Measurements from ENCODE around the gene RAB7B.

The RAB7B gene

GRCh38 chr1:205959789-205960188 lies 43.4 kb downstream of the RAB7B start:
- no peak for TF ChIP-seq CTCF (IDR thresholded peaks at IDR 0.05; ENCODE audit: low read depth, low read length, missing control alignments)
- H3K4me3 ChIP-seq (ENCODE audit: low read depth, low read length): no peak overlapping the region
- H3K36me3 ChIP-seq (replicated peaks): no peaks in the 10 kb centered on the region
- in situ Hi-C loops (cut with HindIII; ENCODE audit: low pct_ligation_motif_present, low sequenced_read_pairs): no loop called here
- peaks cover 15% of the 10 kb centered on the region for H3K27me3 ChIP-seq (replicated peaks)
- no peak for DNase-seq
- H3K27ac ChIP-seq: no peak overlapping the region

- Histone ChIP-seq H3K27ac (no peak overlapping the region), H3K4me3 (ENCODE audit: low read depth, low read length) (no peak overlapping the region), H3K27me3 (replicated peaks) (peaks cover 15% of the 10 kb centered on the region), H3K36me3 (replicated peaks) (no peaks in the 10 kb centered on the region)
- in situ Hi-C loops (cut with HindIII; ENCODE audit: low pct_ligation_motif_present, low sequenced_read_pairs): no loop called here
- no peak for DNase-seq
- no peak for TF ChIP-seq CTCF (IDR thresholded peaks at IDR 0.05; ENCODE audit: low read depth, low read length, missing control alignments)
Measured at GRCh38 chr1:205955499-205955898, 47.7 kb downstream of the RAB7B start.

- DNase-seq: no peak
- Histone ChIP-seq H3K27ac (no peak overlapping the region), H3K36me3 (replicated peaks) (no peaks in the 10 kb centered on the region), H3K27me3 (replicated peaks) (peaks cover 13% of the 10 kb centered on the region), H3K4me3 (ENCODE audit: low read depth, low read length) (no peak overlapping the region)
- in situ Hi-C loops (cut with HindIII; ENCODE audit: low pct_ligation_motif_present, low sequenced_read_pairs): no loop called here
- TF ChIP-seq CTCF (IDR thresholded peaks at IDR 0.05; ENCODE audit: low read depth, low read length, missing control alignments): no peak
Measured at GRCh38 chr1:205954819-205955404, 48.3 kb downstream of the RAB7B start.

GRCh38 chr1:205951746-205952145 lies 51.4 kb downstream of the RAB7B start:
- Histone ChIP-seq H3K27ac (no peak overlapping the region), H3K36me3 (replicated peaks) (no peaks in the 10 kb centered on the region), H3K27me3 (replicated peaks) (peaks cover 6% of the 10 kb centered on the region), H3K4me3 (ENCODE audit: low read depth, low read length) (no peak overlapping the region)
- in situ Hi-C loops (cut with HindIII; ENCODE audit: low pct_ligation_motif_present, low sequenced_read_pairs): no loop called here
- TF ChIP-seq CTCF (IDR thresholded peaks at IDR 0.05; ENCODE audit: low read depth, low read length, missing control alignments): no peak
- DNase-seq: no peak

DNA sequence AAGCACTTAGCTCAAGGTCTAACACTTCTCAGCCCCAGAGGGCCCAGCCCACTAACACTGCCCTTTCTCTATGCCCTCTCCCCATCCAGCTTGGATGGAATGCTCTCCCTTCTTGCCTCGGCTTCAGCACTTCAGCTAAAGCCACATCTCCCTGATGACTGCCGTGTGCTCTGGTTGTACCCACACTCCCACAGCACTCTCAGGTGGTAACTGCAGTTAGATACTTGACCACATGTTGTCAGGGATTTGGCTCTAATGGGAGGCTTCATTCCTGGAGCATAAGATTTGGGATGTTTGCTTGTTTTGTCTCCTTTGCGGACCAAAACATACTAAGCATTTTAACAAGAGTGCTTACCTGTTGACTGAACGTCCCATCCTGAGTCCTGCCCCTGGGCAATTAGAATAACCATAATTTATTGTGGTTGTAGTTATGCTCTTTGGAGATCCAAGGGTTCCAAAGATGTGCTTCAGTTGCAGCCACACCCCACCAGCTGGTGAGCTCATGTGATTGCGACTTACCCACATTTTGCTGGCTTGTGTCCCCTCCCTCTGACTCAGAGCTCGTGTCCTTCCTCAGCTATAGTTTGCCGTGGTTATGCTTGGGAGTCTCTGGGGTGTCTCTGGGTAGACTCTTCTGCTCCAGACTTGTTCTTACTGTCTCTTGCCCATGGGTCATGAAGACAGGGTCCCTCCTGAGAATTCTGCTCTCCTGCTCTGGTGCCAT lies 52.2 kb downstream of the RAB7B start:
- in situ Hi-C loops (cut with HindIII; ENCODE audit: low pct_ligation_motif_present, low sequenced_read_pairs): no loop called here
- no peak for TF ChIP-seq CTCF (IDR thresholded peaks at IDR 0.05; ENCODE audit: low read depth, low read length, missing control alignments)
- DNase-seq: peak; percentile 19
- Histone ChIP-seq H3K4me3 (ENCODE audit: low read depth, low read length) (no peak overlapping the region), H3K27me3 (replicated peaks) (peaks cover 3% of the 10 kb centered on the region), H3K36me3 (replicated peaks) (no peaks in the 10 kb centered on the region), H3K27ac (no peak overlapping the region)
